ENCODE measurements around the gene AMBP. TPM values are rescaled to one million over a fixed set of nuclear protein-coding genes. Genes with fewer than 3 reads are reported as not detected.

Gene AMBP
- total RNA-seq, 1 donor: 0.27 TPM

DNA sequence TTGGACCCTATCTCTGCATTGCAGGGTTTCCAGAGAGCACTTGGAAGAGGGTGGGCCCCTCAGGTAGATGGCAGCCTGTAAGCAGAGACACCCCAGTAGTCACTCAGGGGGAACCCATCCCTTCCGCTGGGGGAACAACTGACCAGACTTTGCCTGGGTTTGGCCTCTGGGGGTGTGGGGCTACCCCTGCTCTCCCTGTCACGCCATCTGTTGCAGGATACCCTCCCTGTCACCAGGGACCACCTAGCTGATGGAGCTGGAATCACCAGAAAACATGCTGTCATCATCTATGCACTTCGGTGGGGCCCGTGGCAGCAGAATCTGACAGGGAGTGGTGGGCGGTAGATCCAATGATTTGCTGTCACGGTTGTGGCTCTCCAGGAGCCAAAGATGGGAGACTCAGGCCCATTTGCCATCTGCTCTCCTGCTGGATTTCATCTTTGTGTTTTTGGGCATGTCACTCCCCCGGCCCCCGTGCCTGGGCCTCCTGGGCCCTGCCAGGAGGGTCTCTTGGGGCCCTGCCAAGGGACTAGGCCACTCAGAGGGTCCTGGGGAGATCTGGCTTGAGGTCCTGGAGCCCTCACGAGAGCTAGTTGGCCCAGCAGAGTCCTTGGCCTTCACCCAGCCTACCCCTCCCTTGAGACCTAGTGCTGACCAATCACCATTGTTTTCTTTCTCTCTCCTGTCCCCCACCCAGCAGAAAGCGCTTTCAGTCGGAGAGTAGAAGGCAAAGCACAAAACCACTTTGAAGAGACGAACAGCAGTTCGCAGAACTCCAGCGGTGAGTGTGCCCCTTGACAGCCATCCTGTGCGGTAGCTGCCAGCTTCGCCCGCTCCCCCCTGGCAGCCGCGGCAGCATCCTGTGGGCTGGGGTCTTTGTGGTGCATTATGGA lies 45.9 kb downstream of the AMBP start:
- peak; percentile 25 for DNase-seq (ENCODE audit: low read depth)
- no peak overlapping the region for H3K4me3 ChIP-seq (ENCODE audit: low read depth, low read length)
- TF ChIP-seq, protein P1, sequence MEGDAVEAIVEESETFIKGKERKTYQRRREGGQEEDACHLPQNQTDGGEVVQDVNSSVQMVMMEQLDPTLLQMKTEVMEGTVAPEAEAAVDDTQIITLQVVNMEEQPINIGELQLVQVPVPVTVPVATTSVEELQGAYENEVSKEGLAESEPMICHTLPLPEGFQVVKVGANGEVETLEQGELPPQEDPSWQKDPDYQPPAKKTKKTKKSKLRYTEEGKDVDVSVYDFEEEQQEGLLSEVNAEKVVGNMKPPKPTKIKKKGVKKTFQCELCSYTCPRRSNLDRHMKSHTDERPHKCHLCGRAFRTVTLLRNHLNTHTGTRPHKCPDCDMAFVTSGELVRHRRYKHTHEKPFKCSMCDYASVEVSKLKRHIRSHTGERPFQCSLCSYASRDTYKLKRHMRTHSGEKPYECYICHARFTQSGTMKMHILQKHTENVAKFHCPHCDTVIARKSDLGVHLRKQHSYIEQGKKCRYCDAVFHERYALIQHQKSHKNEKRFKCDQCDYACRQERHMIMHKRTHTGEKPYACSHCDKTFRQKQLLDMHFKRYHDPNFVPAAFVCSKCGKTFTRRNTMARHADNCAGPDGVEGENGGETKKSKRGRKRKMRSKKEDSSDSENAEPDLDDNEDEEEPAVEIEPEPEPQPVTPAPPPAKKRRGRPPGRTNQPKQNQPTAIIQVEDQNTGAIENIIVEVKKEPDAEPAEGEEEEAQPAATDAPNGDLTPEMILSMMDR (IDR thresholded peaks at IDR 0.05; ENCODE audit: insufficient read depth, low read length): no peak

- TF ChIP-seq, protein P1 (IDR thresholded peaks at IDR 0.05; ENCODE audit: insufficient read depth, low read length): no peak
- no peak for DNase-seq (ENCODE audit: low read depth)
Measured at GRCh38 chr9:114031037-114031630, 47.0 kb downstream of the AMBP start.

GRCh38 chr9:114030364-114030763 lies 47.7 kb downstream of the AMBP start:
- DNase-seq (ENCODE audit: low read depth): peak; percentile 13
- TF ChIP-seq, protein P1 (IDR thresholded peaks at IDR 0.05; ENCODE audit: insufficient read depth, low read length): no peak

More at GRCh38 chr9:114031037-114031630, 47.0 kb downstream of the AMBP start:
- no peak overlapping the region for H3K4me3 ChIP-seq (ENCODE audit: low read depth, low read length)

GRCh38 chr9:114029311-114030170 lies 48.6 kb downstream of the AMBP start:
- H3K4me3 ChIP-seq (ENCODE audit: low read depth, low read length): no peak overlapping the region
- no peak for DNase-seq (ENCODE audit: low read depth)
- TF ChIP-seq, protein P1 (IDR thresholded peaks at IDR 0.05; ENCODE audit: insufficient read depth, low read length): no peak

More at GRCh38 chr9:114030364-114030763, 47.7 kb downstream of the AMBP start:
- no peak overlapping the region for H3K4me3 ChIP-seq (ENCODE audit: low read depth, low read length)

GRCh38 chr9:114028646-114029045 lies 49.5 kb downstream of the AMBP start:
- no peak for DNase-seq (ENCODE audit: low read depth)
- TF ChIP-seq, protein P1 (IDR thresholded peaks at IDR 0.05; ENCODE audit: insufficient read depth, low read length): no peak
- no peak overlapping the region for H3K4me3 ChIP-seq (ENCODE audit: low read depth, low read length)

- TF ChIP-seq, protein P1 (IDR thresholded peaks at IDR 0.05; ENCODE audit: insufficient read depth, low read length): no peak
- H3K4me3 ChIP-seq (ENCODE audit: low read depth, low read length): no peak overlapping the region
- no peak for DNase-seq (ENCODE audit: low read depth)
Measured at GRCh38 chr9:114027863-114028465, 50.1 kb downstream of the AMBP start.
